Stimulated activated CD4-positive, alpha-beta T cell treated with anti-CD3 and anti-CD28 coated beads, TNF-alpha, amount 100 ng/mL, for 24 hours (primary cell): Measurements from ENCODE around the gene CLCA1.

ENCODE experiments used
- DNase-seq, 3 experiments: peaks; one replicate each; pipeline ENCODE4 v3.0.0-alpha.2; 2020; ENCODE audit warnings: low read depth in 3 of 3

The CLCA1 gene

GRCh38 chr1:86461482-86461881 is 7.2 kb upstream of the CLCA1 start:
- DNase-seq: no peak

GRCh38 chr1:86464819-86465218 is 3.9 kb upstream of the CLCA1 start:
- DNase-seq: no peak

GRCh38 chr1:86466109-86466844 is 2.5 kb upstream of the CLCA1 start:
- no peak for DNase-seq

DNA sequence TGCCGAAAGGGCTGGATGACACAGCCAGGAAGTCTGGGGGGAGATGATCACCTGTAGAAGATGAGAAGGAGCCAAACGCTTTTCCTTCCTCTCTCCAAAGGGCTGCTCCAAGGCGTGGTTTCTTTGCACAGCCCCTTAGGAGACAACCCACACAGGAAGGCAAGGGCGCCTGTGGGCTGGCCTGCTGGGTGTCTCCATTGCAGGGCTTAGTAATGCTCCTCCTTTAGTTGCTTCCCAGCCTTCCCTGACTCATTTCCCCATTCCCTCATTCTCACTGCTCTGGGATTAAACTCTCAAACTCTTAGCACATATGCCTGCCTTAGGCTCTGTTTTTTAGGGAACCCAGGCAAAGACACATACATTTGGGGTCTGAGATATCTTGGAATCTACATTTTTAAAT is 1.7 kb upstream of the CLCA1 start:
- DNase-seq: no peak

DNA sequence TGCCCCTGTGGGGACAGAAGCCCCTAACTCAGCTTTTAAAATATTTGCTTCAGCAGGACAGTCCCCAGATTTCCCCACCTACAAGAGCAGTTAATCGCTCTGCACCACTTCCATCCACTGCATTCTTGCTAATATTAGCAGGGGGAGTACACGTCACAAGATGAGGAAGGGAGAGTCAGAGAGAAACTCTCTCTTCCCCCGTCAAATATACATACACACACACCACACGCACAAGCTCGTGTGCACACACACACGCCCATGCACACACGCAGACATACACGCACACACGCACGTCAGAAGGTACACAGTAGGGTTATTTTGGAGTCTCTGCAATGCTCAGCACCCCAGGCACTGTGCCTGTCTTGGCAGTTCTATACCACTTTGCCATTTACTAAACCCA is 2.1 kb downstream of the CLCA1 start:
- DNase-seq: no peak

GRCh38 chr1:86471291-86471690 is 2.6 kb downstream of the CLCA1 start:
- no peak for DNase-seq

DNA sequence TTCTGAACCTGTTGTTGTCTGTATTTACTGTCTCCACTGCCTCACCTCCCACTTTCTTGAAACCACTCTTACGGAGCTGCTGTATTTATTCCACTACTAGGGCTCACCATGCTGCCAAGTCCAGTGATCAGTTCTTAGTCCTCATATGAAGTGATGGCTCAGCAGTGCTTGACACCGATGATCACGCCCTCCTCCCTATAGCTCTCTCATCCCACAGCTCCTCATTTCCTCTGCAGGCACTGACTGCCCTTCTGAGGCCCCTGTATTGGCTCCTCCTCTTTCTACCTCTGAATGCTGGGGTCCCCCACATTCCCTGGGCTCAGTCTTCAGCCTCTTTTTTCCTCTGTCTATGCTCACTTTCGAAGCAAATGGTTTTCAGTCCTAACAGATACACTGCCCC is 3.4 kb downstream of the CLCA1 start:
- no peak for DNase-seq

GRCh38 chr1:86472767-86473166 is 4.0 kb downstream of the CLCA1 start:
- no peak for DNase-seq

- no peak for DNase-seq
Measured at GRCh38 chr1:86477256-86477655, 8.5 kb downstream of the CLCA1 start.

DNA sequence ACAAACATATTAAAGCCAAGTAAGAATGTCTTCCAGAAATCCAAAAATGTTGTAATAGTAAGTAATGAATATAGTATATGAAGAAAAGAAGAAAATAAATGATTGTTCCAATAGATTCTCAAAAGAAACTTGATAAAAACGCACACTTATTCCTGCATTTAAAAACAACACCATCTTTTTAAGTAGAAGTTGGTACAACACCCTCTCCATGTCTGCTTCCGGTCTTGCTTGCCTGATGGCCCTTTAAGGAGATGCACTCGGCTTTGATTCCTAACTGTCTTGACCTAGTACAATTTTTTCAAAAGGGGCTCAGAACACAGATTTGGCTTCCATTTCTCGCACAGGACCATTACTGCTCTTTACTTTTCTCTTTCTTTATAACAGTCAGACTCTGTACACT is 9.0 kb downstream of the CLCA1 start:
- DNase-seq: no peak

DNA sequence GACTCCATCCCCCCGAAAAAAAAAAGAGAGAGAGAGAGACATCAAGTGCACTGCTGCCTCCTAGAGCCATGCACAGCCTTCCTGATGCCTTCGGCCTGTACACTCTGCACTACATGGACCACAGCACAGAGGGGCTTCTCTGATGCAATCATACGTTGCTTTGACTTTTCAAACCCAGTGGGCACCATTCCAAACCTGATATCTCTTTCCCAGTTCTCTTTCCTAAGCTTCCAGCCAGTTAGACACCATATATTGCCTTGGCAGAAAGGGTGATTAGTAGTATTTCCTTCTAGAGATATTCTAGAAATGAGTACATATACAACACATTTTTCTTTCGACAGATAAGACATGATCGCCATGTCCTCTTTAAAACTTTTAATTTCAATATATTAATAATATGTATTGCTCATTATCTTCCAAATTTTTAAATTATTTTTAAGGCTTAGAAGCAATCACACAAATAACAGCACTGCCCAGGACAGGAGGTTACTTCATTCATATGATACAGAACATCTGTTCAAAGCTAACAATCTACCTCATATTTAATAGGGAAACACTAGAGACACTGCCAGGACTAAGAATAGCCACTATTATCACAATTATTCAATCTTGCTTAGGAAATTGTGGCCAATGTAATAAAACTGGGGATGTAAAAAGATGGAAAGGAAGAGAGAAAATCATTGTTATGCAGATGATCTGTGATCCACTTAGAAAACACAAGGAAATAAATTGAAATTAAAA is 9.9 kb downstream of the CLCA1 start:
- no peak for DNase-seq

DNA sequence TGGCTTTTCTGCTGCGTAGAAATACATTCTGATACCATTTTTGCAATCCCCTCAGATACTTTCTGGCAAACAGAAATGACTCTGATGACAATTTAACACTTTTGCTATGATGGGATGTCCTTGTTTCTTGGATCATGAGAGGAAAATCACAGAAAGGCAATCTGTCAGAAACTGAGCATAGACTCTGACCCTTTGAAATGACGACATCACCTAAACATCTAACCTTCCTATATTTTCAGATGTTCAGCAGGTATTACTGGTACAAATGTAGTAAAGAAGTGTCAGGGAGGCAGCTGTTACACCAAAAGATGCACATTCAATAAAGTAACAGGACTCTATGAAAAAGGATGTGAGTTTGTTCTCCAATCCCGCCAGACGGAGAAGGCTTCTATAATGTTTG is 13.2 kb downstream of the CLCA1 start:
- DNase-seq: no peak

GRCh38 chr1:86487131-86487810 is 18.5 kb downstream of the CLCA1 start:
- DNase-seq: no peak

DNA sequence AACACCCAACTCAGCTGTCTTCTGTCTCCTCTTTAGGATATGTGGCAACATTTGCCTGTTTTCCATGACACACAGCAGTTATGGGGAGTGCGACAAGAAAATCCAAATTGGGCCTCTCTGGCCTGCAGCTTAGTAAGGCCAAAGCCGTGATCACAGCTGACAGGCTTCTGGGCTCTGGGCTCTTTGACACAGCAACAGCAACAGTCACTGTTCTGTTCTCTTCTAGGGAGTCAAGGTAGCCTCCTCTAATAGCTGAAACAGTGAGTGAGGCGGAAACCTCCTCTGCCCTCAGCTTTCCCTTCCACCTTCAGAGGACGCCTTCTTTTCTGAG is 19.0 kb downstream of the CLCA1 start:
- no peak for DNase-seq

GRCh38 chr1:86489242-86489878 is 20.6 kb downstream of the CLCA1 start:
- DNase-seq: no peak

- no peak for DNase-seq
Measured at GRCh38 chr1:86491171-86491950, 22.6 kb downstream of the CLCA1 start.

- DNase-seq: no peak
Measured at GRCh38 chr1:86498281-86498680, 29.6 kb downstream of the CLCA1 start.

- DNase-seq: no peak
Measured at GRCh38 chr1:86499987-86500593, 31.4 kb downstream of the CLCA1 start.

DNA sequence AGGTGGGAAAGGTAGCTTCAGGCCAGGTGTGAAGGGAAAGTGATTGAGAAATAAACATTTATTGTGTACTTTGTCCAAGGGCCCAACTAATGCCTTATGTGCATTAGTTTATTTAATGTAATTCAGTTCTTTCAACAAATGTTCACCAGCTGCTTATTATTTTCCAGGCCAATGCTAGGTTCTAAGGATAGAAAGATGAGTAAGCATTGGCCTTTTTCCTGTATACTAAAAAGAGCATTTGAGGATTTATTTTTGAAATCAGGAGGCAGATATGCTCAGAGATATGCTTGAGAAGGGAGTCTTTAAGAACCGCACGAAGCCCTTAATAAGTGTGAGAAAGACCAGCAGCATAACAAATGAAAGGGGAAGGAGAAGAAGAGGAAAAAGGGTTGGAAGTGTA is 32.0 kb downstream of the CLCA1 start:
- DNase-seq: no peak

DNA sequence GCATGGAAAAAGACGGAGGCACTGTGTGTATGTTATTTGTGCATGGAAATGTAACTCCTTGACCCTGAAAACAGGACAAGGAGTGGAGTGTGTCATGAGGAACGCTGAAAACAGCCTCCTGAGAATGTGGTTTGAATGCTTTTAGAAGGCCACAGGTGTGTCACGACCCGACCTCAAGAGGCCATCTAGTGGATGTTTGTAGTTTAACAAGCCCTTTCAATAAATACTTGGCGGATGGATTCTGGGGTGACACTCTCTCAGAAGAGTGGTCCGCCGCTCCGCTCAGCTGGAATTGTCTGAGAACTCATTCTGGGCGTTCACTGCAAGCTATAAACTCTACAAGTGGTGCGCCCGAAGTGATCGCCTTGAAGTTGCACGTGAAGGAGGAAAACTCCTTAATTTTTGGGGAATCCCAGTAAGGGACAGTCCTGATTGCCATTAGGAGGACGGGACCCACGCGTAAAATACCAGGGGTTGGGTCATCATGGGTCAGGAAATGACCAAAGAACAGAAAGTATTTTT is 33.5 kb downstream of the CLCA1 start:
- DNase-seq: peak in 1 of 3 experiments; percentile 5
